ENCODE measurements around the gene NYAP1. TPM values are rescaled to one million over a fixed set of nuclear protein-coding genes. Genes with fewer than 3 reads are reported as not detected.
"Not testable (repeated sequence)": the region's sequence is repeated elsewhere in the genome, so short reads cannot be mapped to it uniquely, and the experiment has no call there.

NYAP1 gene
- total RNA-seq, 2 experiments from 2014 or later: 0.07 to 0.12 TPM

DNA sequence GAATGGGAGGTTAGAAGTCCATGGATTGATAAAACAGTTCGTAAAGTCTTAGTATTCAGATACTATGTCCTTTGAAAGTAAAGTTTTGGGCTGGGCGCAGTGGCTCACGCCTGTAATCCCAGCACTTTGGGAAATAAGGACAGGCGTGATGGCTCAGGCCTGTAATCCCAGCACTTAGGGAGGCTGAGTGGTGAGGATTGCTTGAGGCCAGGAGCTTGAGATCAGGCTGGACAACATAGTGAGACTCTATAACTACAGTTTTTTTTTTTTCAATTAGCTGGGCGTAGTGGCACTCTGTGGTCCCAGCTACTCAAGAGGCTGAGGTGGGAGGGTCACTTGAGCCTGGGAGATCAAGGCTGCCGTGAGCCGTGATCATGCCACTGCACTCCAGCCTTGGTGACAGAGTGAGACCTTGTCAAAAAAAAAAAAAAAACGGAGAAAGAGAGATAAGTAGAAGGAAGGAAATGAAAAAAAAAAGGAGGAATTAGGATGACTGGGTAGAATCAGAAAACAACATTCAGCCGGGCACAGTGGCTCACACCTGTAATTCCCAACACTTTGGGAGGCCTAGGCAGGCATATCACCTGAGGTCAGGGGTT lies 29.6 kb downstream of the NYAP1 start:
- Mint-ChIP-seq H3K27me3 (peaks cover 8% of the 10 kb centered on the region), H3K4me1 (peaks cover 20% of the 10 kb centered on the region), H3K27ac (no peak overlapping the region), H3K9me3 (ENCODE audit: low read depth) (no peaks in the 10 kb centered on the region), H3K36me3 (no peaks in the 10 kb centered on the region), H3K4me3 (no peak overlapping the region)
- DNase-seq: no peak
- CTCF ChIA-PET: interaction anchor here (1.3 kb wide), 1 partner anchor 30 kb away, joined by 3 read pairs; no protein-coding TSS in a partner anchor
- no peak for ATAC-seq

DNA sequence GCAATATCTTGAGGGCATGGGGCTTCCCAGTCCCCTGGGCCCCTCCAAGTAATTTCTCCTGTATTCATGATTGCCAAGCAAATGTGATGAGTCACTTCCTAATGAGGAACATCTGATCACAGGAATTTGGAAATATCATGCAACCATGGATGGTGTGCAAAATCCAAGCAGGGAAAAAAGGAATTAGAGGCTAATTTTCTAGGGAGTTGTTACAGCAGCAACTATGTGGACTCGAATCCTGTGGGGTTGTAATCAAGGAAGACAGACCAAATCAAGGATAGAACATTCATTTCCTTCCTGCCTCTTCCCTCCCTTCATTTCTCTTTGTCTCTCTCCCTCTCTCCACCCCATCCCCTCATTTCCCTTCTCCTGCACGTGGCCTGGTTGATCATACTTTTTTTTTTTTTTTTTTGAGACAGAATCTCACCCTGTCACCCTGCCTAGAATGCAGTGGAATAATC lies 31.4 kb downstream of the NYAP1 start:
- Mint-ChIP-seq H3K27ac (no peak overlapping the region), H3K4me1 (peaks cover 20% of the 10 kb centered on the region), H3K4me3 (no peak overlapping the region), H3K36me3 (no peaks in the 10 kb centered on the region), H3K9me3 (ENCODE audit: low read depth) (no peaks in the 10 kb centered on the region), H3K27me3 (peaks cover 8% of the 10 kb centered on the region)
- CTCF ChIA-PET: interaction anchor here (1.5 to 2.1 kb wide), 2 partner anchors 9 to 20 kb away, joined by 5 to 8 read pairs; no protein-coding TSS in a partner anchor
- no peak for ATAC-seq
- no peak for DNase-seq

DNA sequence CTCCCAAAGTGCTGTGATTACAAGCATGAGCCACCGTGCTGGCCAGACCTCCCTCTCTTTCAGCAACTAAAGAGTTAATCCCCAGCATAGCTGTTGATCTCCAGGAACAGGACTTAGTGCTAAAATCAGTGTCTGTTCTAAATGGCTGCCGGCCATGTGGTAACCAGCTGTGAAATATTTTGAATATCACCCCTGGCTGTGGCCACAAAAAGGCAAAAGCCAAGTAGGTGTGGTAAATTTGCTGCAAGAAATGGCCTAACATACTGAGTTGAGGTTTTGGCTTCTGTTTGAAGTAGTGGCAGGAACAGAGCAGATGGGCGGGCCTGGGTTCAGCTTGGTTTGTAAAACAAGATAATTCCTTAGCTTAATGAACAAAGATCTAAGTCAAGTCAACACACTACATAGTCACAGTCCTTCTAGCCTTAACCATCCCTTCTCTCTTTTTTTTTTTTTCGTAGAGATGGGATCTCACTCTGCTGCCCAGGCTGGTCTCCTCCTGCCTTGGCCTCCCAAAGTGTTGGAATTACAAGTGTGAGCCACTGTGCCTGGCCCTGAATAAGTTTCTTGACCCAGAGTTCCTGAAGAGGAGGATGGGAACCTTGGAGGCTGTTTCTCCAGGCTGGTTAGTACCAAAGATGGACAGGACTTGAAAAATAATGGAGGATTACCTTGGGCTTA lies 32.5 kb downstream of the NYAP1 start:
- peak overlapping the region; percentile 71 for H3K27ac Mint-ChIP-seq
- H3K9me3 Mint-ChIP-seq (ENCODE audit: low read depth): no peaks in the 10 kb centered on the region
- ATAC-seq (peak; percentile 87), DNase-seq (peak; percentile 82)
- H3K36me3 Mint-ChIP-seq: no peaks in the 10 kb centered on the region
- CTCF ChIA-PET: interaction anchor here (0.8 to 2.1 kb wide), 14 partner anchors 10 to 96 kb away, joined by 3 to 9 read pairs (median 3); partner anchors contain the start of gene AGFG2
- peaks cover 20% of the 10 kb centered on the region for H3K4me1 Mint-ChIP-seq
- peaks cover 5% of the 10 kb centered on the region for H3K27me3 Mint-ChIP-seq
- H3K4me3 Mint-ChIP-seq: no peak overlapping the region

DNA sequence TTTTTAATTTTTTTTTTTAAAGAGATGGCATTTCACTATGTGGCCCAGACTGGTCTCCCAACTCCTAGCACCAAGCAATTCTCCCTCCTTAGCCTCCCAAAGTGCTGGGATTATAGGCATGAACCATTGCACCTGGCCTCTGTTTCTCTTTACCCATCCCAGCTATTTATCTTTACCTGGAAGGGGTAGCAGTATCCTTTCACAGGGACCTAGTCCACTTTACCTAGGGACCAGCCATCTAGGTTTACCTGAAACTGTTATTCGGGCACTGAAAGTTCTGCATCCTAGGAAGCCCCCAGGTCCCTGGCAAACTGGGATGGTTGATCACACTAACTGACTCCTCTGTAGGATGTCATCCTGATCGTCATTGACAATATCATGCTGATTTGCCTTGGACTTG lies 33.6 kb downstream of the NYAP1 start:
- CTCF ChIA-PET: interaction anchor here (0.9 to 1.4 kb wide), 7 partner anchors 32 to 115 kb away, joined by 3 to 5 read pairs (median 3); no protein-coding TSS in a partner anchor
- Mint-ChIP-seq H3K4me3 (no peak overlapping the region), H3K4me1 (peaks cover 20% of the 10 kb centered on the region), H3K36me3 (no peaks in the 10 kb centered on the region), H3K9me3 (ENCODE audit: low read depth) (no peaks in the 10 kb centered on the region), H3K27ac (no peak overlapping the region), H3K27me3 (peaks cover 5% of the 10 kb centered on the region)
- ATAC-seq (no peak), DNase-seq (no peak)

DNA sequence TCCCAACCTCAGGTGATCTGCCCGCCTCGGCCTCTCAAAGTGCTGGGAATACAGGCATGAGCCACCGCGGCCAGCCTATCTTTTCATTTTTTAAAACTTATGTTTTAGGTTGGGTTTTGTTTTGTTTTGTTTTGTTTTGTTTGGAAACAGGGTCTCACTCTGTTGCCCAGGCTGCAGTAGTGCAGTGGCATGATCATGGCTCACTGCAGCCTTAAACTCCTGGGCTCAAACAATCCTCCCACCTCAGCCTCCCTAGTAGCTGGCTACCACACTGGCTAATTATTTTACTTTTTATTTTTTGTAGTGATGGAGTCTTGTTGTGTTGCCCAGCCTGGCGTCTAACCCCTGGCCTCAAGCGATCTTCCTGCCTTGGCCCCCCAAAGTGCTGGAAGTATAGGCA lies 35.9 kb downstream of the NYAP1 start:
- no peak overlapping the region for H3K4me3 Mint-ChIP-seq
- H3K4me1 Mint-ChIP-seq: peaks cover 20% of the 10 kb centered on the region
- DNase-seq: no peak
- no peak for ATAC-seq
- CTCF ChIA-PET: interaction anchor here (0.5 kb wide), 1 partner anchor 16 kb away, joined by 3 read pairs; no protein-coding TSS in a partner anchor
- no peaks in the 10 kb centered on the region for H3K27me3 Mint-ChIP-seq
- H3K36me3 Mint-ChIP-seq: no peaks in the 10 kb centered on the region
- H3K9me3 Mint-ChIP-seq (ENCODE audit: low read depth): no peaks in the 10 kb centered on the region
- no peak overlapping the region for H3K27ac Mint-ChIP-seq

DNA sequence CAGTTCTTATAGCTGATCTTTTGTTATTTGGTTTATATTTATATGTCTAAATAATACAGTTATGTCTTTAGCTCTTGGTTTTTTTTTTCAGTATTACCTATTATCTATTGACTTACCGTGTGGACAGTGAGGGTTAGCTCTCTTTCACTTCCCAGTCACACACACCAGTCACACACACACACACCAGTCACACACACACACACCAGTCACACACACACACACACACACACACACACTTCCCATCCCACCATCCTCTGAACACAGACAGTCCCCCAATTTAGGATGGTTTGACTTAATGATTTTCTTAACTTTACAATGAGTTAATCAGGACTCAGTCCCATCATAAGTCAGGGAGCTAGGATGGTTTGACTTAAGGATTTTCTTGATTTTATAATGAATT lies 36.4 kb downstream of the NYAP1 start:
- CTCF ChIA-PET: interaction anchor here (0.5 kb wide), 1 partner anchor 16 kb away, joined by 3 read pairs; no protein-coding TSS in a partner anchor
- peaks cover 18% of the 10 kb centered on the region for H3K4me1 Mint-ChIP-seq

DNA sequence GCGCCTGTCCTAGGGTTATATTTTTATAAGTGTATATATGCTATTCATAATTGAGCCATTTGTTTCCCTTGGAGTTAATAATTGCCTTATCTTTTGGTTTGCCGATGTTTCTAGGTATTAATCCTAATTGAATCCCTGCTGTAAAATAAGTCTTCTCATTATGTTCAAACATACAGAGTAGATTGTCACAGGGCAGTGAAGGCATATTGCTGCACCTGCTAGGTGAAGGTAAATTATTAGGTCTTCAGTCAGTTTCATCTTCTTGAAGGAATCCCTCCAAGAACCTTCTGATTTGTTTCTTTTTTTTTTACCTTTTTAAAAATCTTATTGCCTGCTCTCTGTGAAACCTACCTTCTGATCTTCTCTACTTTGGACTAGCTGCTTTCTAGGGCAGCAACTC lies 37.3 kb downstream of the NYAP1 start:
- no peak overlapping the region for H3K4me3 Mint-ChIP-seq
- no peaks in the 10 kb centered on the region for H3K27me3 Mint-ChIP-seq
- H3K4me1 Mint-ChIP-seq: peaks cover 9% of the 10 kb centered on the region
- ATAC-seq (no peak), DNase-seq (no peak)
- H3K36me3 Mint-ChIP-seq: no peaks in the 10 kb centered on the region
- no peak overlapping the region for H3K27ac Mint-ChIP-seq
- CTCF ChIA-PET: no interaction called here
- no peaks in the 10 kb centered on the region for H3K9me3 Mint-ChIP-seq (ENCODE audit: low read depth)

More for the DNA sequence above, 36.4 kb downstream of the NYAP1 start:
- Mint-ChIP-seq H3K36me3 (no peaks in the 10 kb centered on the region), H3K9me3 (ENCODE audit: low read depth) (no peaks in the 10 kb centered on the region), H3K4me3 (no peak overlapping the region), H3K27ac (no peak overlapping the region), H3K27me3 (no peaks in the 10 kb centered on the region)
- no peak for ATAC-seq
- DNase-seq: no peak

DNA sequence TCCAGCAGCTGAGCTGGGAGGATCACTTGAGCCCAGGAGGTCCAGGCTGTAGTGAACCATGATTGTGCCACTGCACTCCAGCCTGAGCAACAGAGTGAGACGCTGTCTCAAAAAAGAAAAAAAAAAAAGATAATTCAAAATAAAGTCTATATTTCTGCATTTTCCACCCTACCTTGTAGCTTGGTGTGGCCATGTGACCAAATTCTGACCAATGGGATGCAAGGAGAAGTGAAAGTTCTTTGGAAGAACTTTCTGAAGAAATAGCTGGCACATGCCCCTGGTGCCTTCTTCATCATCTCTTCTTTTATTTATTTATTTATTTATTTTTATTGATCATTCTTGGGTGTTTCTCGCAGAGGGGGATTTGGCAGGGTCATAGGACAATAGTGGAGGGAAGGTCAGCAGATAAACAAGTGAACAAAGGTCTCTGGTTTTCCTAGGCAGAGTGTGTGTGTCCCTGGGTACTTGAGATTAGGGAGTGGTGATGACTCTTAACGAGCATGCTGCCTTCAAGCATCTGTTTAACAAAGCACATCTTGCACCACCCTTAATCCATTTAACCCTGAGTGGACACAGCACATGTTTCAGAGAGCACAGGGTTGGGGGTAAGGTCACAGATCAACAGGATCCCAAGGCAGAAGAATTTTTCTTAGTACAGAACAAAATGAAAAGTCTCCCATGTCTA lies 38.3 kb downstream of the NYAP1 start:
- H3K27ac Mint-ChIP-seq; H3K27me3 Mint-ChIP-seq; H3K4me1 Mint-ChIP-seq; H3K4me3 Mint-ChIP-seq; CTCF ChIA-PET; H3K36me3 Mint-ChIP-seq; ATAC-seq; H3K9me3 Mint-ChIP-seq (ENCODE audit: low read depth); DNase-seq: not testable (repeated sequence)

DNA sequence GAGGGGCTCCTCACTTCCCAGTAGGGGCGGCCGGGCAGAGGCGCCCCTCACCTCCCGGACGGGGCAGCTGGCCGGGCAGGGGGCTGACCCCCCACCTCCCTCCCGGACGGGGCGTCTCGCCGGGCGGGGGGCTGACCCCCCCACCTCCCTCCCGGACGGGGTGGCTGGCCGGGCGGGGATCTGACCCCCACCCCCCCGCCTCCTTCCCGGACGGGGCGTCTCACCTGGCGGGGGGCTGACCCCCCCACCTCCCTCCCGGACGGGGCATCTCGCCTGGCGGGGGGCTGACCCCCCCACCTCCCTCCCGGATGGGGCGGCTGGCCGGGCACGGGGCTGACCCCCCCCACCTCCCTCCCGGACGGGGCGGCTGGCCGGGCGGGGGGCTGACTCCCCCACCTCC lies 39.5 kb downstream of the NYAP1 start:
- H3K27me3 Mint-ChIP-seq; H3K36me3 Mint-ChIP-seq; H3K4me1 Mint-ChIP-seq; ATAC-seq; H3K9me3 Mint-ChIP-seq (ENCODE audit: low read depth); H3K27ac Mint-ChIP-seq; CTCF ChIA-PET; DNase-seq; H3K4me3 Mint-ChIP-seq: not testable (repeated sequence)

DNA sequence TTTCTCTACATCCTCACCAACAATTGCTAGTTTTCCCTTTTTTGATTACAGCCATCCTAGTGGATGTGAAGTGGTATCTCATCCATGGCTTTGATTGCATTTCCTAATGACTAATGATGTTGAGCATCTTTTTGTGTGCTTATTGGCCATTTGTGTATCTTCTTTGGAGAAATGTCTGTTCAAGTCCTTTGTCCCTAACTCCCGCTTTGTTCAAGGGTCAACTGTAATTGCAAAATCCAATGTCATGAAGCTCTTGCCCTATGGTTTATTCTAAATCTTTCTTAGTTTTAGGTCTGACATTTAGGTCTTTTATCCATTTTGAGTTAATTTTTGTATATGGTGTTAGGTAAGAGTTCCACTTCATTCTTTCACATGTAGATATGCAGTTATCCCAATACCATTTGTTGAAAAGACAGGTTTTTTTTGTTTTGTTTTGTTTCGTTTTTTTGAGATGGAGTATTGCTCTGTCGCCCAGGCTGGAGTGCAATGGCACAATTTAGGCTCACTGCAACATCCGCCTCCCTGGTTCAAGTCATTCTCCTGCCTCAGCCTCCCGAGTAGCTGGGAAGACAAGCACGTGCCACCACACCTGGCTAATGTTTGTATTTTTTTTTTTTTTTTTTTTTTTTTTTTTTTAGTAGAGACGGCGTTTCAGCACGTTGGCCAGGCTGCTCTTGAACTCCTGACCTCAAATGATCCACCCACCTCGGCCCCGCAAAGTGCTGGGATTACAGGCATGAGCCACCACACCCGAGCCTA lies 44.6 kb downstream of the NYAP1 start:
- not testable (repeated sequence) for H3K27me3 Mint-ChIP-seq; H3K4me1 Mint-ChIP-seq; ATAC-seq; H3K36me3 Mint-ChIP-seq; DNase-seq; H3K9me3 Mint-ChIP-seq (ENCODE audit: low read depth); H3K4me3 Mint-ChIP-seq; H3K27ac Mint-ChIP-seq
- CTCF ChIA-PET: interaction anchor here (0.6 to 1.3 kb wide), 4 partner anchors 10 to 87 kb away, joined by 3 to 5 read pairs (median 4); partner anchors contain the start of gene AGFG2

DNA sequence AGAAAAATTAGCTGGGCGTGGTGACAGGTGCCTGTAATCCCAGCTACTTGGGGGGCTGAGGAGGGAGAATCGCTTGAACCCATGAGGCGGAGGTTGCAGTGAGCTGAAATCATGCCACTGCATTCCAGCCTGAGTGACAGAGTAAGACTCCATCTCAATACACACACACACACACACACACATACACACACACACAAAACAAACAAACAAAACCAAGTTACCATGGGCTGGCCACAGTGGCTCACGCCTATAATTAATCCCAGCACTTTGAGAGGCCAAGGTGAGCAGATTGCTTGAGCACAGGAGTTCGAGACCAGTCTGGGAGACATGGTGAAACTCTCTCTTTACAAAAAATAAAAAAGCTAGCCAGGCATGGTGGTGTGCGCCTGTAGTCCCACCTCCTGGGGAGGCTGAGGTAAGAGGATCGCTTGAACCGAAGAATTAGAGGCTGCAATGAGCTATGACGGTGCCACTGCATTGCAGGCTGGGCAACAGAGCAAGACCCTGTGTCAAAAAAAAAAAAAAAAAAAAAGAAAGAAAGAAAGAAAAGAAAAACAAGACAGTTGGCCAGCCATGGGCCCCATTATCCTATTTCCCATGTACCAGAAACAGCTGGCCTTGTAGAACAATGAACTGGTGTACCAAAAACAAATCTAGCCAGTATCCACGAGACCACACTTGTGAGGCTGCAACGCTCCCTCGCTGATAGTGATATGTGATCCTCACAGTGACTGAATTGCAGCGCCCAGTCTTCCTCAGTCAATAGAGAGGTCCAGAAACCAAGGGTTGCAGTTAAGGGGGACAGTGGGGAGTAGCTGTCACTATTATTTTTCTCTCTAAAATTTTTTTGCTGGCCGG lies 48.7 kb downstream of the NYAP1 start:
- Mint-ChIP-seq H3K4me1 (peaks cover 6% of the 10 kb centered on the region), H3K9me3 (ENCODE audit: low read depth) (no peaks in the 10 kb centered on the region), H3K4me3 (no peak overlapping the region), H3K27ac (no peak overlapping the region), H3K36me3 (no peaks in the 10 kb centered on the region), H3K27me3 (no peaks in the 10 kb centered on the region)
- no peak for ATAC-seq
- DNase-seq: no peak
- CTCF ChIA-PET: interaction anchor here (0.9 to 4.5 kb wide), 5 partner anchors 13 to 158 kb away, joined by 3 to 18 read pairs (median 3); no protein-coding TSS in a partner anchor

DNA sequence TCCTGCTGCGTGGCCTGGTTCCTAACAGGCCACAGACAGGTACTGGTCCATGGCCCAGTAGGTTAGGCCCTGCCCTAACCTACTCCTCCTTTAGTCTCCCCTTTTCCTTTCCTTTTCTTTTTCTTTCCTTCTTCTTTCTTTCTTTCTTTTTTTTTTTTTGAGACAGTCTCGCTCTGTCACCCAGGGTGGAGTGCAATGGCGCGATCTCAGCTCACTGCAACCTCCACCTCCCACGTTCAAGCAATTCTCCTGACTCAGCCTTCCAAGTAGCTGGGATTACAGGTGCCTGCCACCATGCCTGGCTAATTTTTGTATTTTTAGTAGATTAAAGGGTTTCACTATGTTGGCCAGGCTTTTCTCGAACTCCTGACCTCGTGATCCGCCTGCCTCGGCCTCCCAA lies 52.3 kb downstream of the NYAP1 start:
- not testable (repeated sequence) for H3K27ac Mint-ChIP-seq; H3K4me3 Mint-ChIP-seq; H3K9me3 Mint-ChIP-seq (ENCODE audit: low read depth); H3K36me3 Mint-ChIP-seq; H3K27me3 Mint-ChIP-seq; DNase-seq; ATAC-seq
- H3K4me1 Mint-ChIP-seq: peaks cover 18% of the 10 kb centered on the region
- CTCF ChIA-PET: interaction anchor here (0.7 to 4.5 kb wide), 6 partner anchors 16 to 66 kb away, joined by 3 to 18 read pairs (median 4); no protein-coding TSS in a partner anchor

Data from activated CD8-positive, alpha-beta memory T cell treated with anti-CD3 and anti-CD28 coated beads, Interleukin-2, amount 10 ng/mL, durations not matched to agents 7 days and 5 days (primary cell).